Bronchial epithelial cell (primary cell): ENCODE measurements around the gene ACOT7. TPM values are rescaled to one million over a fixed set of nuclear protein-coding genes. Genes with fewer than 3 reads are reported as not detected.

Source experiments
- DNase-seq: peaks from one replicate; pipeline ENCODE4 v3.0.0-alpha.2; 2010; ENCODE audit warnings: low read depth
- FAIRE-seq: peaks from 2 replicates; lab custom pipeline; 2011; peaks lifted over from hg19 to GRCh38; lab: Jason Lieb, UNC
- H3K27me3 ChIP-seq: 2 replicates; pipeline ENCODE4 v1.5.1; 2011; ENCODE audit warnings: low read length; ENCODE audit not compliant: control insufficient read depth, insufficient read depth
- H3K36me3 ChIP-seq: 2 replicates; pipeline ENCODE4 v1.5.1; 2011; ENCODE audit warnings: low read length; ENCODE audit not compliant: control insufficient read depth, insufficient read depth
- H3K4me3 ChIP-seq: 2 replicates; pipeline ENCODE4 v1.5.1; 2011; ENCODE audit warnings: mild to moderate bottlenecking, low read depth, low read length, control low read depth
- total RNA-seq: library from RNA; depleted of rRNA; stranded (reverse); fragments of >200 nt; gene quantifications from 2 replicates; pipeline ENCODE4 v1.2.1, GENCODE V29; 2014
- TF ChIP-seq, protein P1 (sequence below): IDR thresholded peaks from 2 replicates; pipeline ENCODE4 v1.5.1; 2011; ENCODE audit warnings: mild to moderate bottlenecking, moderate library complexity, low read length, control low read depth, inconsistent platforms; ENCODE audit not compliant: insufficient read depth, severe bottlenecking

ACOT7 gene
- total RNA-seq, 1 donor from 2014 or later: 89.8 TPM

DNA sequence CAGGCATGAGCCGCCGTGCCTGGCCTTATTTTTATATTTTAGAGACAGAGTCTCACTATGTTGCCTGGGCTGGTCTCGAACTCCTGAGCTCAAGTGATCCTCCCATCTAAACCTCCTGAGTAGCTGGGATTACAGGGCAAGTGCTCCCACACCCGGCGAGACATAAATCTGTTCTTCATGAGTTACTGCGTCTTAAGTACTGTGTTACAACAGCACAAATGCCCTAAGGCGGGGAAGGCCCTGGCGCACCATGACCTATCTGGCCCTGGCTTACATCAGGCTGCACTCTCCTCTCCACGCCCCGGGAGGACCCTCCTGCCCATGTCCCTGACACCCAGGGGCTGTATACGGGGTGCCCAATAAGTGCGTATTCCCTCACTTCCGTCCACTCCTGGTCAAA lies 136.9 kb downstream of the ACOT7 start:
- FAIRE-seq: no peak
- TF ChIP-seq, protein P1, sequence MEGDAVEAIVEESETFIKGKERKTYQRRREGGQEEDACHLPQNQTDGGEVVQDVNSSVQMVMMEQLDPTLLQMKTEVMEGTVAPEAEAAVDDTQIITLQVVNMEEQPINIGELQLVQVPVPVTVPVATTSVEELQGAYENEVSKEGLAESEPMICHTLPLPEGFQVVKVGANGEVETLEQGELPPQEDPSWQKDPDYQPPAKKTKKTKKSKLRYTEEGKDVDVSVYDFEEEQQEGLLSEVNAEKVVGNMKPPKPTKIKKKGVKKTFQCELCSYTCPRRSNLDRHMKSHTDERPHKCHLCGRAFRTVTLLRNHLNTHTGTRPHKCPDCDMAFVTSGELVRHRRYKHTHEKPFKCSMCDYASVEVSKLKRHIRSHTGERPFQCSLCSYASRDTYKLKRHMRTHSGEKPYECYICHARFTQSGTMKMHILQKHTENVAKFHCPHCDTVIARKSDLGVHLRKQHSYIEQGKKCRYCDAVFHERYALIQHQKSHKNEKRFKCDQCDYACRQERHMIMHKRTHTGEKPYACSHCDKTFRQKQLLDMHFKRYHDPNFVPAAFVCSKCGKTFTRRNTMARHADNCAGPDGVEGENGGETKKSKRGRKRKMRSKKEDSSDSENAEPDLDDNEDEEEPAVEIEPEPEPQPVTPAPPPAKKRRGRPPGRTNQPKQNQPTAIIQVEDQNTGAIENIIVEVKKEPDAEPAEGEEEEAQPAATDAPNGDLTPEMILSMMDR: no peak

DNA sequence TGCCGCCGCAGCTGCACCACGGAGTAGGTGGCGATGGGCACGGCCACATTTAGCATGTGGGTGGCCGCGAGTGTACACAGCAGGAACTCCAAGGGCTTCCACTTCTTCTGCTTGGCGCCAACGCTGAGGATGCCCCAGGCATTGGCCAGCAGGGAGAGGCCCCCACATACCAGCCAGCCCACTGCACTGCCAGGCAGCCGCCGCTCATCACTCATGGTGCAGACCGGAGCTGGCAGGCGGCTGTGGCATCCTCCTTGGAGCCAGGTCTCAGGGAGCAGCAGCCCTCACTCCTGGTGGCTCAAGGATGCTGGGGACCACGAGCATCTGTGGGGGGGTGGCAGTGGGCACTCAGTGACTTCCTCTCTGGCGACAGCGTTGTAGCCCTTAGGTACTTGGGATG lies 138.9 kb downstream of the ACOT7 start:
- Histone ChIP-seq H3K27me3 (no peaks in the 10 kb centered on the region), H3K36me3 (peaks cover 16% of the 10 kb centered on the region), H3K4me3 (no peak overlapping the region)
- DNase-seq (no peak), FAIRE-seq (no peak)
- TF ChIP-seq, protein P1: no peak

More for the DNA sequence above, 136.9 kb downstream of the ACOT7 start:
- Histone ChIP-seq H3K27me3 (no peaks in the 10 kb centered on the region), H3K4me3 (no peak overlapping the region), H3K36me3 (peaks cover 15% of the 10 kb centered on the region)
- no peak for DNase-seq

DNA sequence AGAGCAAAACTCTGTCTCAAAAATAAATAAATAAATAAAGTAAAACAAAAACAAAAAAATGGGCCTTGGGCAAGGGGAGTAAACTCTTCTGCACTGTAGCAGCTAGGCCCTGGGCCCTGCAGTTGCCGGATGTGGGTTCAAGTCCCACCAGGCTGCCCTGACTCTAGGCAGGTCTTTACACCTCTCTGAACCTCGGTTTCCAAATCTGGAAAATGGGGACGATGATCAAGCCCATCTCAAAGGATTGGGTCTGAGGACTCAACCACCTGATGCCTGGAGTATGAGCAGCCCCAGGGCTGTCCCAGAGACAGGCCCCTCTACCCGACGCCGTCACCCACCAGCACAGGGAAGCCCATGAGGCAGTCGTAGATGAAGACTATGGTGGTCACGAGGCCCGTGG lies 140.2 kb downstream of the ACOT7 start:
- H3K4me3 ChIP-seq: no peak overlapping the region
- DNase-seq (no peak), FAIRE-seq (no peak)
- H3K36me3 ChIP-seq: peaks cover 16% of the 10 kb centered on the region
- TF ChIP-seq, protein P1: no peak
- H3K27me3 ChIP-seq: no peaks in the 10 kb centered on the region

DNA sequence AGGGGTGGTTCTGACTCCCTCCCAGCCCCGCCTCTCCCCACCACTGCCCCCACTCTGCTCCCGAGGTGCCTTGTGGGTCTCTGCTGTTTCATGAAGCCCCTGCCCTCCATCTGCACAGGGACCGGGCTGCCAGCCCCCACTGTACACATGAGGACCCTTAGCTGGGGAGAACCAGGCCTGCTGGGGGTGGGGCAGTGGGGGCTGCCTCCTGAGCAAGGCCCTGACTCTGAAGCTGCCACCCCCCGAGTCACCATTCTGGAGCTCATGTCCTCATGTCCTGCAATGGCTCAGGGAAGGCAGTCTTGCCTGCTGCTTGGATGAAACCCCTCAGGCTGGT lies 141.2 kb downstream of the ACOT7 start:
- DNase-seq (no peak), FAIRE-seq (no peak)
- Histone ChIP-seq H3K36me3 (peaks cover 16% of the 10 kb centered on the region), H3K4me3 (no peak overlapping the region), H3K27me3 (no peaks in the 10 kb centered on the region)
- TF ChIP-seq, protein P1: no peak

DNA sequence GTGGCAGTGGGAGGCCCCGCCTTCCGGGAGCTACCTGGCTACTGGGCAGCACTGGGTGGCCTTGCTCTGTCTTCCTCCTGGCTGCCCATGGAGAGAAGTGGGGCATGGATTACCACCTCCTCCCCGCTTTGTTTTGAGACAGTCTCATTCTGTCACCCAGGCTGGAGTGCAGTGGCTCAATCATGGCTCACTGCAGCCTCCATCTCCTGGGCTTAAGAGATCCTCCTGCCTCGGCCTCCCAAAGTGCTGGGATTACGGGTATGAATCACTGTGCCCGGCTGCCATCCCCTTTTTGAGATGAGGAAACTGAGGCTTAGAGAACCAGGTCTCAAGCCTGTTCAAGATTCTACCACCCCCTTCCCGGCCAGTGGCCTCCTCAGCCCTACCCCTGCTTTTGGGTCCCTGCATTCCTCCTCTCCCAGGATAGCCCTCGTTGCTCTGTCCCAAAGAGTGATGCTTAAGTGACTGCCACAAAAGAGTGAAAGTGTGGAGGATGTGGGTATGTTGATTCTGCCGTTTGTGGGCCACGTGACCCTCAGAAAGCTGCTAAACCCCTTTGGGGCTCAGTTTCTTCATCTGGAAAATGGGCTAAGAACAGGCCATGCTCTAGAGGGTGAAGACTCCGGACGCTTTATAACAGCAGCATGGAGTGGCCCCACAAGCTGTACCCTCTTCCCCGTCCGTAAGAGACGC lies 141.7 kb downstream of the ACOT7 start:
- no peaks in the 10 kb centered on the region for H3K27me3 ChIP-seq
- no peak overlapping the region for H3K4me3 ChIP-seq
- no peak for DNase-seq
- H3K36me3 ChIP-seq: peaks cover 16% of the 10 kb centered on the region
- TF ChIP-seq, protein P1: no peak
- FAIRE-seq: no peak

DNA sequence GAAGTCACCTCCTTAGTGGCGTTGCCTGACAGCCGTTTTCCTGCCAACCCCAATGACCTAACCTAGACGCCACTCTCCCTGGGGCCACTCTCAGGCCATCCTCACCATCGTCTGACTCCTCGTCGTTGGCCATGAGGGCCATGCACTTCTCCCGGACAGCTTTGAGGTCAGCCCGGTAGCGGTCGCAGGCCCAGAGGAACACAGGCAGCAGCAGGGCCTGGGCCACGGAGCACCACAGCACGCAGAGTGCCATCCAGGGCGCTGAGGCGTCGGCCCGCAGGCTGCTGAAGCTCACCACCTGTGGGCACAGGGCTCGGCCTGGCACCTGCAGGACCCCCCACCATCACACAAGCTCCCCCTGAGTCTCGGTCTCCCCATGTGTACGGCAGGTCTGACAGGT lies 142.3 kb downstream of the ACOT7 start:
- peaks cover 16% of the 10 kb centered on the region for H3K36me3 ChIP-seq
- H3K4me3 ChIP-seq: no peak overlapping the region
- FAIRE-seq (no peak), DNase-seq (no peak)
- TF ChIP-seq, protein P1: no peak
- H3K27me3 ChIP-seq: no peaks in the 10 kb centered on the region
